H1 (cell line): ENCODE results near the gene FMNL1. TPM values are rescaled to one million over a fixed set of nuclear protein-coding genes. Genes with fewer than 3 reads are reported as not detected.
A peak's percentile ranks its signal among the peaks of the same experiment; 100 is the strongest.

Source experiments
- CTCF ChIA-PET: fragments of 300-600 bp; sonication (Branson Sonifier 250); formaldehyde crosslinking; loops from one replicate; lab custom pipeline; 2021; ENCODE audit not compliant: partially characterized antibody; lab: Charles Lee
- POLR2A ChIA-PET: fragments of 300-600 bp; sonication (Branson Sonifier 250); formaldehyde crosslinking; loops from one replicate; lab custom pipeline; 2021; ENCODE audit warnings: inconsistent platforms; ENCODE audit not compliant: partially characterized antibody; lab: Charles Lee
- DNase-seq, 2 experiments: peaks; one replicate each; pipeline versions ENCODE4 v3.0.0 to v3.0.0-alpha.2; 2010 to 2022; ENCODE audit warnings: low spot score in 2 of 2, low read depth in 1 of 2, mixed read lengths in 1 of 2
- FAIRE-seq: peaks from 2 replicates; lab custom pipeline; 2011; peaks lifted over from hg19 to GRCh38; lab: Jason Lieb, UNC
- H2AFZ ChIP-seq: 2 replicates; pipeline ENCODE4 v1.8.1; 2012; ENCODE audit warnings: low read length, inconsistent platforms
- H2AK5ac ChIP-seq: 2 replicates; pipeline ENCODE4 v1.6.1; 2013; ENCODE audit warnings: low read depth, low read length
- H2BK120ac ChIP-seq: replicated peaks from 2 replicates; pipeline ENCODE3; 2013; ENCODE audit warnings: low read depth, low read length, inconsistent platforms
- H2BK12ac ChIP-seq: 2 replicates; pipeline ENCODE4 v1.6.1; 2013; ENCODE audit warnings: low read depth, low read length
- H2BK15ac ChIP-seq: 2 replicates; pipeline ENCODE4 v1.6.1; 2013; ENCODE audit warnings: low read length
- H2BK20ac ChIP-seq: 2 replicates; pipeline ENCODE4 v1.6.1; 2013; ENCODE audit warnings: low read length
- H2BK5ac ChIP-seq: 2 replicates; pipeline ENCODE4 v1.6.1; 2013; ENCODE audit warnings: low read depth, low read length
- H3K14ac ChIP-seq: 2 replicates; pipeline ENCODE4 v1.6.1; 2013; ENCODE audit warnings: inconsistent platforms; ENCODE audit not compliant: insufficient read length
- H3K18ac ChIP-seq: 2 replicates; pipeline ENCODE4 v1.6.1; 2013; ENCODE audit warnings: low read length; ENCODE audit errors: extremely low read depth
- H3K23ac ChIP-seq: 2 replicates; pipeline ENCODE4 v1.6.1; 2013; ENCODE audit warnings: inconsistent platforms; ENCODE audit not compliant: insufficient read length
- H3K23me2 ChIP-seq: 2 replicates; pipeline ENCODE4 v1.6.1; 2013; ENCODE audit warnings: low read depth, low read length
- H3K27ac ChIP-seq: 2 replicates; pipeline ENCODE4 v1.6.1; 2011; ENCODE audit warnings: low read depth, low read length, inconsistent platforms
- H3K27me3 ChIP-seq, 4 experiments: replicated peaks in 1 of 4; 1 replicate in 1 of 4; 2 replicates in 3 of 4; pipeline versions ENCODE4 v1.6.1 to v1.8.1; 2011 to 2013; ENCODE audit warnings: low read length in 3 of 4, mild to moderate bottlenecking in 3 of 4, inconsistent platforms in 2 of 4, mixed read lengths in 2 of 4, moderate library complexity in 1 of 4; ENCODE audit not compliant: control insufficient read depth in 3 of 4, insufficient read depth in 3 of 4; ENCODE audit errors: extremely low read depth in 1 of 4
- H3K36me3 ChIP-seq, 4 experiments: 2 replicates each; pipeline versions ENCODE4 v1.6.1 to v1.8.1; 2011 to 2013; ENCODE audit warnings: mild to moderate bottlenecking in 4 of 4, low read length in 3 of 4, moderate library complexity in 2 of 4, control low read depth in 1 of 4, inconsistent platforms in 1 of 4; ENCODE audit not compliant: insufficient read depth in 4 of 4, control insufficient read depth in 2 of 4
- H3K4ac ChIP-seq: replicated peaks from 2 replicates; pipeline ENCODE3; 2013; ENCODE audit warnings: low read length, low read depth, mixed read lengths, inconsistent platforms; ENCODE audit not compliant: insufficient read length
- H3K4me1 ChIP-seq, 4 experiments: replicated peaks in 1 of 4; 1 replicate in 1 of 4; 2 replicates in 3 of 4; pipeline versions ENCODE4 v1.6.1 to v1.8.1; 2011 to 2013; ENCODE audit warnings: low read length in 3 of 4, inconsistent platforms in 2 of 4, mixed read lengths in 1 of 4; ENCODE audit not compliant: insufficient read depth in 4 of 4, control insufficient read depth in 3 of 4
- H3K4me2 ChIP-seq, 2 experiments: 2 replicates each; pipeline versions ENCODE4 v1.6.1 to v1.8.1; 2011 to 2013; ENCODE audit warnings: low read depth in 2 of 2, low read length in 2 of 2, control low read depth in 1 of 2, inconsistent platforms in 1 of 2, mild to moderate bottlenecking in 1 of 2; ENCODE audit not compliant: insufficient read depth in 1 of 2
- H3K4me3 ChIP-seq, 4 experiments: fragments of 200-600, 300-600 bp in 1 of 4; sonication (generic), shearing (Covaris generic), sonication (Bioruptor Twin) in 1 of 4; 2 replicates each; pipeline versions ENCODE4 v1.5.1 to v1.8.1; 2011 to 2016; ENCODE audit warnings: low read length in 4 of 4, low read depth in 3 of 4, control low read depth in 2 of 4, inconsistent platforms in 2 of 4, mild to moderate bottlenecking in 2 of 4, mixed read lengths in 1 of 4, moderate library complexity in 1 of 4; ENCODE audit not compliant: insufficient read depth in 2 of 4; ENCODE audit errors: extremely low read depth in 1 of 4
- H3K56ac ChIP-seq: replicated peaks from 2 replicates; pipeline ENCODE3; 2013; ENCODE audit warnings: low read depth, mild to moderate bottlenecking, mixed read lengths, low read length, inconsistent platforms; ENCODE audit not compliant: insufficient read length
- H3K79me1 ChIP-seq: 2 replicates; pipeline ENCODE4 v1.6.1; 2013; ENCODE audit warnings: low read depth, low read length, control low read depth
- H3K79me2 ChIP-seq, 2 experiments: 2 replicates each; pipeline versions ENCODE4 v1.6.1 to v1.8.1; 2012 to 2013; ENCODE audit warnings: low read length in 2 of 2, mild to moderate bottlenecking in 2 of 2, inconsistent platforms in 1 of 2; ENCODE audit not compliant: insufficient read depth in 2 of 2, control insufficient read depth in 1 of 2
- H3K9ac ChIP-seq, 4 experiments: replicated peaks in 1 of 4; 1 replicate in 1 of 4; 2 replicates in 3 of 4; pipeline versions ENCODE4 v1.6.1 to v1.8.1; 2011 to 2013; ENCODE audit warnings: low read depth in 3 of 4, low read length in 3 of 4, control low read depth in 2 of 4, mild to moderate bottlenecking in 2 of 4, moderate library complexity in 2 of 4, inconsistent platforms in 1 of 4; ENCODE audit errors: extremely low read depth in 1 of 4
- H3K9me3 ChIP-seq, 2 experiments: 2 replicates each; pipeline versions ENCODE4 v1.6.1 to v1.8.1; 2012 to 2013; ENCODE audit warnings: mild to moderate bottlenecking in 2 of 2, moderate library complexity in 2 of 2, control low read depth in 1 of 2, inconsistent platforms in 1 of 2, low read depth in 1 of 2, low read length in 1 of 2, mixed read lengths in 1 of 2; ENCODE audit not compliant: insufficient read depth in 2 of 2
- H4K20me1 ChIP-seq, 2 experiments: replicated peaks in 1 of 2; 2 replicates each; pipeline versions ENCODE3 to v1.8.1; 2011 to 2013; ENCODE audit warnings: inconsistent platforms in 2 of 2, low read length in 2 of 2, mild to moderate bottlenecking in 1 of 2; ENCODE audit not compliant: insufficient read depth in 2 of 2, control insufficient read depth in 1 of 2
- H4K5ac ChIP-seq: 2 replicates; pipeline ENCODE4 v1.6.1; 2013; ENCODE audit warnings: low read length, low read depth, mixed read lengths, inconsistent platforms; ENCODE audit not compliant: insufficient read length
- H4K8ac ChIP-seq: 2 replicates; pipeline ENCODE4 v1.8.0; 2013; ENCODE audit warnings: mild to moderate bottlenecking, moderate library complexity, low read length, inconsistent platforms; ENCODE audit not compliant: insufficient read depth; ENCODE audit errors: extremely low read depth
- H4K91ac ChIP-seq: replicated peaks from 2 replicates; pipeline ENCODE3; 2013; ENCODE audit warnings: low read length, mixed read lengths, inconsistent platforms; ENCODE audit not compliant: insufficient read length
- CEBPB ChIP-seq: IDR thresholded peaks from 2 replicates; pipeline ENCODE4 v1.6.1; 2012; ENCODE audit warnings: low read depth, low read length
- EZH2 ChIP-seq: fragments of 200-600 bp; sonication (generic); IDR thresholded peaks from 2 replicates; pipeline ENCODE4 v1.7.1; 2012; ENCODE audit warnings: low read depth, mild to moderate bottlenecking, moderate library complexity, low read length, inconsistent platforms; ENCODE audit not compliant: severe bottlenecking
- GTF2F1 ChIP-seq: IDR thresholded peaks from 2 replicates; pipeline ENCODE4 v1.6.1; 2012; ENCODE audit warnings: low read depth, low read length, improper control_type of control experiment, borderline replicate concordance
- HDAC2 ChIP-seq, 2 experiments: fragments of 300-600 bp in 1 of 2; sonication (generic) in 1 of 2; IDR thresholded peaks; 2 replicates each; pipeline ENCODE4 v1.6.1; 2011 to 2012; ENCODE audit warnings: low read depth in 2 of 2, low read length in 2 of 2, mild to moderate bottlenecking in 2 of 2, moderate library complexity in 2 of 2, borderline replicate concordance in 1 of 2, inconsistent platforms in 1 of 2
- KDM5A ChIP-seq: fragments of 200-600 bp; IDR thresholded peaks from 2 replicates; pipeline ENCODE4 v1.7.1; 2012; ENCODE audit warnings: mild to moderate bottlenecking, low read length, inconsistent platforms, mixed read lengths
- MAFK ChIP-seq: IDR thresholded peaks from 2 replicates; pipeline ENCODE4 v1.6.1; 2012; ENCODE audit warnings: low read depth, mild to moderate bottlenecking, improper control_type of control experiment, low read length
- SP4 ChIP-seq: IDR thresholded peaks from 2 replicates; pipeline ENCODE4 v1.6.1; 2012; ENCODE audit warnings: low read length, inconsistent platforms
- SRF ChIP-seq: IDR thresholded peaks from 2 replicates; pipeline ENCODE4 v1.6.1; 2011; ENCODE audit warnings: mild to moderate bottlenecking, low read depth, low read length, moderate library complexity
- WGBS, 2 experiments: shearing (Covaris generic) in 1 of 2; methylation state at CpG; one replicate each; pipeline versions ENCODE4 v1.1.6 to v1.1.7; 2013 to 2015; ENCODE audit warnings: low lambda C conversion rate in 2 of 2, mixed read lengths in 2 of 2, inconsistent platforms in 1 of 2, low coverage in 1 of 2, missing lambda C conversion rate in 1 of 2; ENCODE audit not compliant: insufficient replicate concordance in 2 of 2, insufficient coverage in 1 of 2, insufficient read length in 1 of 2; ENCODE audit errors: extremely low coverage in 1 of 2, missing lambda C conversion rate in 1 of 2; 5-methylcytosine and 5-hydroxymethylcytosine counted together
- polyA plus RNA-seq, 7 experiments: library from polyadenylated mRNA; depleted of rRNA in 3 of 7; stranded (reverse) in 5 of 7; unstranded in 2 of 7; fragments of >200 nt in 5 of 7; fragments of 200-250 nt in 2 of 7; gene quantifications; 1 replicate in 5 of 7; 2 replicates in 1 of 7; 4 replicates in 1 of 7; pipeline versions ENCODE4 v1.2.1 to v1.2.3, GENCODE V29; 2011 to 2013; ENCODE audit warnings: missing spikeins in 2 of 7, mixed read lengths in 2 of 7
- total RNA-seq: library from RNA; stranded (reverse); fragmentation: NEBNext Ultra II Directional; extraction: Animal tissue kit (Norgen Biotek cat#: 25700); gene quantifications from 2 replicates; pipeline ENCODE4 v1.2.1, GENCODE V29; 2021
- TF ChIP-seq, protein P1 (sequence below), 3 experiments: IDR thresholded peaks; 1 replicate in 2 of 3; 2 replicates in 1 of 3; pipeline versions ENCODE4 v1.5.1 to v1.6.1; 2011; ENCODE audit warnings: low read length in 3 of 3, mild to moderate bottlenecking in 3 of 3, inconsistent platforms in 2 of 3, low read depth in 1 of 3, moderate library complexity in 1 of 3; ENCODE audit not compliant: insufficient read depth in 1 of 3; ENCODE audit errors: control extremely low read depth in 1 of 3

FMNL1 gene
- total and polyA plus RNA-seq, 2 of the 8 experiments (the other 6 are each of a cell fraction or from before 2014, with no cell fraction given), result 2.5 to 8.6 TPM

DNA sequence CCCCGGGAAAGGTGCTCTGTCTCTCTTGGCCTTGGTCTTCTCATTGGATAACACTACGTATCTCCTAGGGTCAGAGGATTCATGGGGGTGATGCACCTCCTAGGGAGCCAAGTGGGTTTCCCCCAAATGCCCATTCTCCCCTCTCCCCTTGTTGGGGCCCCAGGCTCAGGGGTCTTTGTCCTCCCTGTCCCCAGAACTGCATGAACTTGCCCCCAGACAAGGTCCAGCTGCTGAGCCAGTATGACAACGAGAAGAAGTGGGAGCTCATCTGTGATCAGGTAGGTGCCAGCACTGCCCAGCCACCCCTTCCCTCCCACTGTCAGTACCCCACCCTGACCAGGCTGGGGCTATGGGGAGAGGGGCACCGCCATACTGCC is 8.7 kb downstream of the FMNL1 start:
- H2AFZ ChIP-seq, result no peak overlapping the region
- H2BK20ac ChIP-seq, result no peak overlapping the region
- peak overlapping the region; percentile 72; the same call in 1 of the 2 replicates for H2BK15ac ChIP-seq
- peaks cover 0 to 5% (median under 1%) of the 10 kb centered on the region in 4 experiments; a peak in 2 of 7 replicates for H3K27me3 ChIP-seq
- no peak overlapping the region for H4K5ac ChIP-seq
- H2BK120ac ChIP-seq, result no peak overlapping the region
- H4K20me1 ChIP-seq, result peaks cover 0 to 3% of the 10 kb centered on the region in 2 experiments
- no peak overlapping the region for H2BK5ac ChIP-seq
- TF ChIP-seq SP4 (no peak), SRF (no peak), HDAC2 (IDR thresholded peaks at IDR 0.05; ENCODE audit: borderline replicate concordance in 1 of 2, low read depth in 2 of 2, low read length in 2 of 2) (no peak), EZH2 (no peak), MAFK (no peak), GTF2F1 (no peak), CEBPB (no peak), KDM5A (no peak)
- TF ChIP-seq, protein P1, sequence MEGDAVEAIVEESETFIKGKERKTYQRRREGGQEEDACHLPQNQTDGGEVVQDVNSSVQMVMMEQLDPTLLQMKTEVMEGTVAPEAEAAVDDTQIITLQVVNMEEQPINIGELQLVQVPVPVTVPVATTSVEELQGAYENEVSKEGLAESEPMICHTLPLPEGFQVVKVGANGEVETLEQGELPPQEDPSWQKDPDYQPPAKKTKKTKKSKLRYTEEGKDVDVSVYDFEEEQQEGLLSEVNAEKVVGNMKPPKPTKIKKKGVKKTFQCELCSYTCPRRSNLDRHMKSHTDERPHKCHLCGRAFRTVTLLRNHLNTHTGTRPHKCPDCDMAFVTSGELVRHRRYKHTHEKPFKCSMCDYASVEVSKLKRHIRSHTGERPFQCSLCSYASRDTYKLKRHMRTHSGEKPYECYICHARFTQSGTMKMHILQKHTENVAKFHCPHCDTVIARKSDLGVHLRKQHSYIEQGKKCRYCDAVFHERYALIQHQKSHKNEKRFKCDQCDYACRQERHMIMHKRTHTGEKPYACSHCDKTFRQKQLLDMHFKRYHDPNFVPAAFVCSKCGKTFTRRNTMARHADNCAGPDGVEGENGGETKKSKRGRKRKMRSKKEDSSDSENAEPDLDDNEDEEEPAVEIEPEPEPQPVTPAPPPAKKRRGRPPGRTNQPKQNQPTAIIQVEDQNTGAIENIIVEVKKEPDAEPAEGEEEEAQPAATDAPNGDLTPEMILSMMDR (IDR thresholded peaks at IDR 0.05; ENCODE audit: control extremely low read depth in 1 of 3, insufficient read depth in 1 of 3, low read depth in 1 of 3, low read length in 3 of 3), result no peak
- H4K91ac ChIP-seq, result no peak overlapping the region
- POLR2A ChIA-PET, result interaction anchor here (0.7 to 2.8 kb wide), 6 partner anchors 11 to 201 kb away, joined by 3 to 18 read pairs (median 8); partner anchors contain the start of gene HEXIM1
- no peak overlapping the region for H3K18ac ChIP-seq
- DNase-seq (no peak), FAIRE-seq (no peak)
- no peak overlapping the region for H3K4me3 ChIP-seq
- H3K36me3 ChIP-seq, result no peaks in the 10 kb centered on the region
- H3K56ac ChIP-seq, result no peak overlapping the region
- CTCF ChIA-PET, result interaction anchor here (0.7 to 22.1 kb wide), 20 partner anchors 8 to 206 kb away, joined by 3 to 362 read pairs (median 5); partner anchors contain the start of genes ACBD4 and FMNL1
- H3K9me3 ChIP-seq, result no peaks in the 10 kb centered on the region
- H3K23me2 ChIP-seq, result no peaks in the 10 kb centered on the region
- H3K79me1 ChIP-seq, result no peaks in the 10 kb centered on the region
- peak overlapping the region; percentile 68; the same call in 1 of the 2 replicates for H2BK12ac ChIP-seq
- no peaks in the 10 kb centered on the region for H3K79me2 ChIP-seq
- no peak overlapping the region for H3K23ac ChIP-seq
- no peak overlapping the region for H2AK5ac ChIP-seq
- H3K4me2 ChIP-seq, result no peak overlapping the region
- 89% methylated on average over 4 of the region's 4 CpGs; no CpG with 5 or more reads in 1 of the 2 experiments for WGBS, 2 experiments
- no peak overlapping the region for H3K4ac ChIP-seq
- no peak overlapping the region for H3K14ac ChIP-seq
- H3K9ac ChIP-seq, result no peak overlapping the region
- H3K27ac ChIP-seq, result no peak overlapping the region
- no peak overlapping the region for H4K8ac ChIP-seq
- H3K4me1 ChIP-seq, result peaks cover 5 to 29% (median 16%) of the 10 kb centered on the region in 4 experiments
